ENCODE measurements around the gene SSTR3.

DNA sequence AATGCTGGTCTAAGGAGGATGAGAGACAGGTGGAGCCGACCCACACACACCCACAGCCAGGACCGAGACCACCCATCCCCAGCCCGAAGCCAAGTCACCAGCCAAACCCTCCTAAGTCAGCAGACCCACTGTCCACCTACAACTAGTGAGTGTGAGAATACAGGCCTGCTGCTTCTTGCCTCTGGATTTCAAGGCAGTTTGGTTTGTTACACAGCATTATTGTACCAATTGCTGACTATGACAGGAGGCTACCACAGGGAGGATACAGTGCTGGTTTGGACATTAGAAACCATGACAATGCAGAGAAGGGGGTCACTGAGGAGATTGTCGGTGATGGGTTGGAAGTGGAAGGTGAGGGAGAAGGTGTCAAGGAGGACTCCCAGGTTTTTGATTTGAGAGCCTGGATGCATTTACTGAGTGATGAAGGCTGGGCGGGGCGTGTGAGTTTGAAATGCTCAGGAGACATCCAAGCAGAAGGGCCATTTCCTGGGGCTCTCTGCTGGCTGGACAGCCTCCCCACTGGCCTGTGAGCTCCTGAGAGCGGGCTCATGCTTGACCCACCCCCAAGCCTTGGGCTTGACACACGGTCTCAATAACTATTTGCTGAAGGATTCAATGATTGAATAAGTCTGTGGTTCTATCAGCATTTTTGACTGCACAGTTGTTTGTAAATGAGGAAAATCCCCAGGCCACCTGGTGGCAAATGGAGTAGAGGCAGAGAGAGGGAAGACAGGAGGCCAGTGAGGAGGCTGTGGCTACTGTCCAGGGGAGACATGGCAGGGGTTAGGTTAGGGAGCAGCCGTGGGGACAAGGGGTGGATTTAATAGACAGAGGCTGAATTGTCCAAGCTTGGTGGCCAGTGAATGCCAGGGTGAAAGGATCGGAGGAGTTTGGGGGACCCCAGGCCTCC, 9.4 kb upstream of the SSTR3 start:
- TF ChIP-seq CEBPB (IDR thresholded peaks at IDR 0.05; ENCODE audit: borderline replicate concordance, low read depth, low read length) (no peak), FOSL1 (CRISPR knock-in tag; IDR thresholded peaks at IDR 0.05; ENCODE audit: borderline replicate concordance) (no peak), ZSCAN29 (CRISPR knock-in tag; conservative IDR thresholded peaks at IDR 0.05) (no peak), GABPA (IDR thresholded peaks at IDR 0.05; ENCODE audit: low read depth, low read length) (no peak), GABPA (CRISPR knock-in tag; IDR thresholded peaks at IDR 0.05; ENCODE audit: low read depth) (no peak), SMAD1 (CRISPR knock-in tag; IDR thresholded peaks at IDR 0.05; ENCODE audit: borderline replicate concordance, low read depth) (no peak), POLR2AphosphoS5 (IDR thresholded peaks at IDR 0.05; ENCODE audit: low read depth, low read length) (no peak), ZBTB8A (CRISPR knock-in tag; IDR thresholded peaks at IDR 0.05; ENCODE audit: borderline replicate concordance, low read depth) (no peak), EZH2 (conservative IDR thresholded peaks at IDR 0.05; ENCODE audit: low read depth, low read length) (no peak), HMG20A (CRISPR knock-in tag; IDR thresholded peaks at IDR 0.05; ENCODE audit: borderline replicate concordance) (no peak), MED8 (CRISPR knock-in tag; IDR thresholded peaks at IDR 0.05; ENCODE audit: insufficient replicate concordance) (no peak), TCF12 (IDR thresholded peaks at IDR 0.05) (no peak), TCF12 (CRISPR knock-in tag; IDR thresholded peaks at IDR 0.05) (no peak)
- TF ChIP-seq, protein P1, sequence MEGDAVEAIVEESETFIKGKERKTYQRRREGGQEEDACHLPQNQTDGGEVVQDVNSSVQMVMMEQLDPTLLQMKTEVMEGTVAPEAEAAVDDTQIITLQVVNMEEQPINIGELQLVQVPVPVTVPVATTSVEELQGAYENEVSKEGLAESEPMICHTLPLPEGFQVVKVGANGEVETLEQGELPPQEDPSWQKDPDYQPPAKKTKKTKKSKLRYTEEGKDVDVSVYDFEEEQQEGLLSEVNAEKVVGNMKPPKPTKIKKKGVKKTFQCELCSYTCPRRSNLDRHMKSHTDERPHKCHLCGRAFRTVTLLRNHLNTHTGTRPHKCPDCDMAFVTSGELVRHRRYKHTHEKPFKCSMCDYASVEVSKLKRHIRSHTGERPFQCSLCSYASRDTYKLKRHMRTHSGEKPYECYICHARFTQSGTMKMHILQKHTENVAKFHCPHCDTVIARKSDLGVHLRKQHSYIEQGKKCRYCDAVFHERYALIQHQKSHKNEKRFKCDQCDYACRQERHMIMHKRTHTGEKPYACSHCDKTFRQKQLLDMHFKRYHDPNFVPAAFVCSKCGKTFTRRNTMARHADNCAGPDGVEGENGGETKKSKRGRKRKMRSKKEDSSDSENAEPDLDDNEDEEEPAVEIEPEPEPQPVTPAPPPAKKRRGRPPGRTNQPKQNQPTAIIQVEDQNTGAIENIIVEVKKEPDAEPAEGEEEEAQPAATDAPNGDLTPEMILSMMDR (CRISPR knock-in tag; IDR thresholded peaks at IDR 0.05) = no peak
- TF ChIP-seq, protein P2, sequence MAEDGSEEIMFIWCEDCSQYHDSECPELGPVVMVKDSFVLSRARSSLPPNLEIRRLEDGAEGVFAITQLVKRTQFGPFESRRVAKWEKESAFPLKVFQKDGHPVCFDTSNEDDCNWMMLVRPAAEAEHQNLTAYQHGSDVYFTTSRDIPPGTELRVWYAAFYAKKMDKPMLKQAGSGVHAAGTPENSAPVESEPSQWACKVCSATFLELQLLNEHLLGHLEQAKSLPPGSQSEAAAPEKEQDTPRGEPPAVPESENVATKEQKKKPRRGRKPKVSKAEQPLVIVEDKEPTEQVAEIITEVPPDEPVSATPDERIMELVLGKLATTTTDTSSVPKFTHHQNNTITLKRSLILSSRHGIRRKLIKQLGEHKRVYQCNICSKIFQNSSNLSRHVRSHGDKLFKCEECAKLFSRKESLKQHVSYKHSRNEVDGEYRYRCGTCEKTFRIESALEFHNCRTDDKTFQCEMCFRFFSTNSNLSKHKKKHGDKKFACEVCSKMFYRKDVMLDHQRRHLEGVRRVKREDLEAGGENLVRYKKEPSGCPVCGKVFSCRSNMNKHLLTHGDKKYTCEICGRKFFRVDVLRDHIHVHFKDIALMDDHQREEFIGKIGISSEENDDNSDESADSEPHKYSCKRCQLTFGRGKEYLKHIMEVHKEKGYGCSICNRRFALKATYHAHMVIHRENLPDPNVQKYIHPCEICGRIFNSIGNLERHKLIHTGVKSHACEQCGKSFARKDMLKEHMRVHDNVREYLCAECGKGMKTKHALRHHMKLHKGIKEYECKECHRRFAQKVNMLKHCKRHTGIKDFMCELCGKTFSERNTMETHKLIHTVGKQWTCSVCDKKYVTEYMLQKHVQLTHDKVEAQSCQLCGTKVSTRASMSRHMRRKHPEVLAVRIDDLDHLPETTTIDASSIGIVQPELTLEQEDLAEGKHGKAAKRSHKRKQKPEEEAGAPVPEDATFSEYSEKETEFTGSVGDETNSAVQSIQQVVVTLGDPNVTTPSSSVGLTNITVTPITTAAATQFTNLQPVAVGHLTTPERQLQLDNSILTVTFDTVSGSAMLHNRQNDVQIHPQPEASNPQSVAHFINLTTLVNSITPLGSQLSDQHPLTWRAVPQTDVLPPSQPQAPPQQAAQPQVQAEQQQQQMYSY (CRISPR knock-in tag; IDR thresholded peaks at IDR 0.05) = no peak
